Measurements from ENCODE around the gene NATD1. TPM values are rescaled to one million over a fixed set of nuclear protein-coding genes. Genes with fewer than 3 reads are reported as not detected.

NATD1 gene
- polyA plus RNA-seq, 2 of the 4 experiments (the other 2 are of a cell fraction): 1.1 to 1.6 TPM

- TF ChIP-seq CBX2 (IDR thresholded peaks at IDR 0.05; ENCODE audit: borderline replicate concordance, low read depth) (no peak), HOXA7 (CRISPR knock-in tag; IDR thresholded peaks at IDR 0.05) (no peak), RCOR1 (IDR thresholded peaks at IDR 0.05; ENCODE audit: low read depth, low read length) (no peak), GATA3 (IDR thresholded peaks at IDR 0.05; ENCODE audit: borderline replicate concordance) (peak; percentile 78; the same call in 1 of the 2 replicates), ZFP36 (IDR thresholded peaks at IDR 0.05; ENCODE audit: borderline replicate concordance, partially characterized antibody) (peak; percentile 94), NPAS2 (CRISPR knock-in tag; IDR thresholded peaks at IDR 0.05; ENCODE audit: borderline replicate concordance) (no peak), ZNF302 (CRISPR knock-in tag; IDR thresholded peaks at IDR 0.05) (no peak), HES2 (IDR thresholded peaks at IDR 0.05) (no peak), KDM1A (IDR thresholded peaks at IDR 0.05; ENCODE audit: low read depth) (no peak), FOXS1 (CRISPR knock-in tag; IDR thresholded peaks at IDR 0.05) (no peak), MAFK (IDR thresholded peaks at IDR 0.05; ENCODE audit: partially characterized antibody) (no peak), CHD2 (IDR thresholded peaks at IDR 0.05; ENCODE audit: low read length, partially characterized antibody) (no peak), CTCF (IDR thresholded peaks at IDR 0.05) (no peak), EP300 (IDR thresholded peaks at IDR 0.05) (peak in 1 of 2 experiments; percentile 32; a peak in 1 of 5 replicates), TP53 (CRISPR knock-in tag; IDR thresholded peaks at IDR 0.05) (no peak), CBX8 (IDR thresholded peaks at IDR 0.05) (no peak), FOSL2 (IDR thresholded peaks at IDR 0.05) (peak; percentile 89), FOSL2 (CRISPR knock-in tag; IDR thresholded peaks at IDR 0.05) (peak; percentile 95), HDAC2 (IDR thresholded peaks at IDR 0.05) (no peak), NR3C1 (IDR thresholded peaks at IDR 0.05) (no peak), CEBPB (IDR thresholded peaks at IDR 0.05) (no peak), RAD21 (conservative IDR thresholded peaks at IDR 0.05 in 1 of 2, IDR thresholded peaks at IDR 0.05 in 1 of 2) (no peak), MAX (IDR thresholded peaks at IDR 0.05) (peak; percentile 81), EHMT2 (IDR thresholded peaks at IDR 0.05; ENCODE audit: low read depth) (no peak)
- TF ChIP-seq, protein P1, sequence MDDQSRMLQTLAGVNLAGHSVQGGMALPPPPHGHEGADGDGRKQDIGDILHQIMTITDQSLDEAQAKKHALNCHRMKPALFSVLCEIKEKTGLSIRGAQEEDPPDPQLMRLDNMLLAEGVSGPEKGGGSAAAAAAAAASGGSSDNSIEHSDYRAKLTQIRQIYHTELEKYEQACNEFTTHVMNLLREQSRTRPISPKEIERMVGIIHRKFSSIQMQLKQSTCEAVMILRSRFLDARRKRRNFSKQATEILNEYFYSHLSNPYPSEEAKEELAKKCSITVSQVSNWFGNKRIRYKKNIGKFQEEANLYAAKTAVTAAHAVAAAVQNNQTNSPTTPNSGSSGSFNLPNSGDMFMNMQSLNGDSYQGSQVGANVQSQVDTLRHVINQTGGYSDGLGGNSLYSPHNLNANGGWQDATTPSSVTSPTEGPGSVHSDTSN (IDR thresholded peaks at IDR 0.05): peak; percentile 55; the same call in 1 of the 2 replicates
- TF ChIP-seq, protein P2, sequence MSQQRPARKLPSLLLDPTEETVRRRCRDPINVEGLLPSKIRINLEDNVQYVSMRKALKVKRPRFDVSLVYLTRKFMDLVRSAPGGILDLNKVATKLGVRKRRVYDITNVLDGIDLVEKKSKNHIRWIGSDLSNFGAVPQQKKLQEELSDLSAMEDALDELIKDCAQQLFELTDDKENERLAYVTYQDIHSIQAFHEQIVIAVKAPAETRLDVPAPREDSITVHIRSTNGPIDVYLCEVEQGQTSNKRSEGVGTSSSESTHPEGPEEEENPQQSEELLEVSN (IDR thresholded peaks at IDR 0.05; ENCODE audit: borderline replicate concordance, low read depth): no peak
These were observed 29.0 kb upstream of the NATD1 start (continued) for GRCh38 chr17:21282231-21282630.

DNA sequence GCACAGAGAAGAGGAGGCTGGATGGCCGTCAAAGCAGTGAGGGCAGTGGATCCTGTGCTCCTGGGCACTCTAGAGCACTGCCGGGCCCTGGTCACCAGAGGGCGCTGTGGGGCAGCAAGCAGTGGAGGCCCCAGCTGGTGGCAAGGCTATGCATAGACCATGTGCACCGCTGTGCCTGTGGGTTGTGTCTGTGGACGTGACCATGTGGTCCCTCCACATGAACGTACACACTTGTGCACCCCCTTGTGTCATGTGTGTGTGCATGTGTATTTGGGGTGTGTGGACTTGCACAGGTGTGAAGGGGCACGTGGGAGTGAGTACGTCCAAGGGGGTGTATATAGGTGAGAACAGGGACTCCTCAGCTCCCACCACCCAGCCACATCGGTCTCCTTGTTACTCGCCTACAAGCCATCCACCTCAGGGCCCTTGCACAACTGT lies 26.9 kb upstream of the NATD1 start:
- Histone ChIP-seq H3K4me1 (peaks cover 34% of the 10 kb centered on the region), H3K27ac (peak overlapping the region in 1 of 2 experiments; percentile 35; a peak in 1 of 6 replicates), H3K9me3 (no peaks in the 10 kb centered on the region), H3K4me3 (no peak overlapping the region), H3K4me2 (no peak overlapping the region)
- ATAC-seq (peak; percentile 58 to 73), FAIRE-seq (peak; percentile 94), DNase-seq (ENCODE audit: low read depth in 1 of 2, low spot score in 1 of 2) (peak; percentile 85 to 95)
- POLR2A ChIA-PET: interaction anchor here (0.9 kb wide), 1 partner anchor 115 kb away, joined by 3 read pairs; no protein-coding TSS in a partner anchor
- WGBS (ENCODE audit: missing lambda C conversion rate): 32% methylated on average over 9 of the region's 10 CpGs
- CTCF ChIA-PET: interaction anchor here (0.6 to 9.7 kb wide), 50 partner anchors 8 to 263 kb away, joined by 3 to 121 read pairs (median 5); partner anchors contain the start of gene NATD1
- no peak for TF ChIP-seq GATA3 (IDR thresholded peaks at IDR 0.05; ENCODE audit: borderline replicate concordance)
- TF ChIP-seq EHMT2 (IDR thresholded peaks at IDR 0.05; ENCODE audit: low read depth): no peak
- TF ChIP-seq CBX8 (IDR thresholded peaks at IDR 0.05): no peak
- TF ChIP-seq, protein P3, sequence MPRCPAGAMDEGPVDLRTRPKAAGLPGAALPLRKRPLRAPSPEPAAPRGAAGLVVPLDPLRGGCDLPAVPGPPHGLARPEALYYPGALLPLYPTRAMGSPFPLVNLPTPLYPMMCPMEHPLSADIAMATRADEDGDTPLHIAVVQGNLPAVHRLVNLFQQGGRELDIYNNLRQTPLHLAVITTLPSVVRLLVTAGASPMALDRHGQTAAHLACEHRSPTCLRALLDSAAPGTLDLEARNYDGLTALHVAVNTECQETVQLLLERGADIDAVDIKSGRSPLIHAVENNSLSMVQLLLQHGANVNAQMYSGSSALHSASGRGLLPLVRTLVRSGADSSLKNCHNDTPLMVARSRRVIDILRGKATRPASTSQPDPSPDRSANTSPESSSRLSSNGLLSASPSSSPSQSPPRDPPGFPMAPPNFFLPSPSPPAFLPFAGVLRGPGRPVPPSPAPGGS (IDR thresholded peaks at IDR 0.05): no peak
- TF ChIP-seq NPAS2 (CRISPR knock-in tag; IDR thresholded peaks at IDR 0.05; ENCODE audit: borderline replicate concordance): no peak
- TF ChIP-seq MAX (IDR thresholded peaks at IDR 0.05): peak; percentile 95
- no peak for TF ChIP-seq CHD2 (IDR thresholded peaks at IDR 0.05; ENCODE audit: low read length, partially characterized antibody)
- TF ChIP-seq TFCP2L1 (CRISPR knock-in tag; IDR thresholded peaks at IDR 0.05): no peak
- no peak for TF ChIP-seq FOXS1 (CRISPR knock-in tag; IDR thresholded peaks at IDR 0.05)
- TF ChIP-seq KDM5A (IDR thresholded peaks at IDR 0.05): no peak
- TF ChIP-seq PHF8 (IDR thresholded peaks at IDR 0.05; ENCODE audit: borderline replicate concordance, low read depth): no peak
- no peak for TF ChIP-seq EP300 (IDR thresholded peaks at IDR 0.05)
- TF ChIP-seq, protein P4, sequence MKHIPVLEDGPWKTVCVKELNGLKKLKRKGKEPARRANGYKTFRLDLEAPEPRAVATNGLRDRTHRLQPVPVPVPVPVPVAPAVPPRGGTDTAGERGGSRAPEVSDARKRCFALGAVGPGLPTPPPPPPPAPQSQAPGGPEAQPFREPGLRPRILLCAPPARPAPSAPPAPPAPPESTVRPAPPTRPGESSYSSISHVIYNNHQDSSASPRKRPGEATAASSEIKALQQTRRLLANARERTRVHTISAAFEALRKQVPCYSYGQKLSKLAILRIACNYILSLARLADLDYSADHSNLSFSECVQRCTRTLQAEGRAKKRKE (CRISPR knock-in tag; IDR thresholded peaks at IDR 0.05; ENCODE audit: low read depth): no peak
- TF ChIP-seq HOXB5 (CRISPR knock-in tag; IDR thresholded peaks at IDR 0.05): no peak
- TF ChIP-seq USF2 (IDR thresholded peaks at IDR 0.05): 0 out of 2 replicates have a peak, but pooled peaks have one; percentile 47

Measured in A549 (cell line).